SK-N-SH treated with all-trans-retinoic acid at 6 μM for 48 hours (cell line): Measurements from ENCODE around the gene ZBTB40.

ENCODE experiments used
- ATAC-seq: fragments of 200-7000 bp; cut with Tn5 transposase; 3 replicates; pipeline ENCODE4 v1.9.1; 2020; ENCODE audit warnings: mild to moderate bottlenecking, moderate library complexity
- ARNTL ChIP-seq: fragments of 450-650 bp; formaldehyde crosslinking; IDR thresholded peaks from 2 replicates; pipeline ENCODE4 v1.5.0; 2020; ENCODE audit warnings: low read depth, mild to moderate bottlenecking, moderate library complexity, borderline replicate concordance
- BACH2 ChIP-seq: fragments of 250-450 bp; sonication (Bioruptor Pico); IDR thresholded peaks from 2 replicates; pipeline ENCODE4 v1.9.0; 2021; ENCODE audit warnings: mild to moderate bottlenecking, borderline replicate concordance
- CREB5 ChIP-seq: fragments of 250-450 bp; sonication (Bioruptor Pico); IDR thresholded peaks from 2 replicates; pipeline ENCODE4 v1.5.1; 2020; ENCODE audit warnings: low read depth, mild to moderate bottlenecking, moderate library complexity
- CSDC2 ChIP-seq: fragments of 250-450 bp; sonication (Bioruptor Pico); IDR thresholded peaks from 2 replicates; pipeline ENCODE4 v1.5.0; 2020; ENCODE audit warnings: mild to moderate bottlenecking, moderate library complexity
- ESRRG ChIP-seq: fragments of 250-450 bp; sonication (Bioruptor Pico); IDR thresholded peaks from 2 replicates; pipeline ENCODE4 v1.6.1; 2021; ENCODE audit warnings: mild to moderate bottlenecking
- GLIS3 ChIP-seq: fragments of 250-450 bp; sonication (Bioruptor Pico); IDR thresholded peaks from 2 replicates; pipeline ENCODE4 v1.5.0; 2020; ENCODE audit warnings: mild to moderate bottlenecking, moderate library complexity
- ISL1 ChIP-seq: fragments of 250-450 bp; sonication (Bioruptor Pico); IDR thresholded peaks from 2 replicates; pipeline ENCODE4 v2.1.2; 2022; ENCODE audit warnings: mild to moderate bottlenecking, moderate library complexity
- OSR1 ChIP-seq: fragments of 250-450 bp; sonication (Bioruptor Pico); IDR thresholded peaks from 2 replicates; pipeline ENCODE4 v1.8.0; 2022; ENCODE audit warnings: moderate library complexity, mild to moderate bottlenecking, inconsistent platforms
- POU6F1 ChIP-seq: fragments of 250-450 bp; sonication (Bioruptor Pico); IDR thresholded peaks from 2 replicates; pipeline ENCODE4 v1.8.0; 2021; ENCODE audit warnings: low read depth, mild to moderate bottlenecking, moderate library complexity, borderline replicate concordance
- PPARA ChIP-seq: fragments of 250-450 bp; sonication (Bioruptor Pico); IDR thresholded peaks from 2 replicates; pipeline ENCODE4 v1.5.0; 2020; ENCODE audit warnings: mild to moderate bottlenecking, borderline replicate concordance
- RARB ChIP-seq: fragments of 250-450 bp; sonication (Bioruptor Pico); IDR thresholded peaks from 2 replicates; pipeline ENCODE4 v1.8.0; 2021; ENCODE audit warnings: mild to moderate bottlenecking, moderate library complexity
- TCF4 ChIP-seq: fragments of 250-450 bp; sonication (Bioruptor Pico); IDR thresholded peaks from 2 replicates; pipeline ENCODE4 v1.8.0; 2021; ENCODE audit warnings: mild to moderate bottlenecking, moderate library complexity, borderline replicate concordance
- TOX ChIP-seq: fragments of 250-450 bp; sonication (Bioruptor Pico); IDR thresholded peaks from 2 replicates; pipeline ENCODE4 v1.8.0; 2021; ENCODE audit warnings: mild to moderate bottlenecking, moderate library complexity, borderline replicate concordance
- ZC3H10 ChIP-seq: fragments of 250-450 bp; sonication (Bioruptor Pico); IDR thresholded peaks from 2 replicates; pipeline ENCODE4 v1.5.1; 2021; ENCODE audit warnings: mild to moderate bottlenecking, moderate library complexity
- ZFP3 ChIP-seq: fragments of 250-450 bp; sonication (Bioruptor Pico); IDR thresholded peaks from 2 replicates; pipeline ENCODE4 v1.5.0; 2020; ENCODE audit warnings: mild to moderate bottlenecking, moderate library complexity
- ZFP30 ChIP-seq: fragments of 450-650 bp; formaldehyde crosslinking; IDR thresholded peaks from 2 replicates; pipeline ENCODE4 v1.5.0; 2022; ENCODE audit warnings: mild to moderate bottlenecking, moderate library complexity
- ZNF565 ChIP-seq: fragments of 450-650 bp; formaldehyde crosslinking; conservative IDR thresholded peaks from 2 replicates; pipeline ENCODE4 v1.5.0; 2020; ENCODE audit warnings: low read depth, mild to moderate bottlenecking, moderate library complexity
- ZNF70 ChIP-seq: fragments of 450-650 bp; formaldehyde crosslinking; IDR thresholded peaks from 2 replicates; pipeline ENCODE4 v1.5.0; 2020; ENCODE audit warnings: mild to moderate bottlenecking, moderate library complexity
- TF ChIP-seq, protein P1 (sequence below): fragments of 250-450 bp; sonication (Bioruptor Pico); IDR thresholded peaks from 2 replicates; pipeline ENCODE4 v1.8.0; 2020; ENCODE audit warnings: mild to moderate bottlenecking, moderate library complexity, borderline replicate concordance

Gene ZBTB40

GRCh38 chr1:22562584-22563583, 111.2 kb downstream of the ZBTB40 start, which contains the start of gene EPHA8:
TSS of gene EPHA8 (plus strand) at chr1:22563489. CDS start at chr1:22563636, 147 bp downstream.
- no peak for ATAC-seq
- no peak for TF ChIP-seq POU6F1
- no peak for TF ChIP-seq CSDC2 (CRISPR knock-in tag)
- no peak for TF ChIP-seq TOX (CRISPR knock-in tag)
- TF ChIP-seq ISL1 (CRISPR knock-in tag), result no peak

- no peak for ATAC-seq
- no peak for TF ChIP-seq ESRRG (CRISPR knock-in tag)
- no peak for TF ChIP-seq ARNTL
Measured at GRCh38 chr1:22563671-22564602, 112.3 kb downstream of the ZBTB40 start.

- ATAC-seq, result no peak
- TF ChIP-seq, protein P1, sequence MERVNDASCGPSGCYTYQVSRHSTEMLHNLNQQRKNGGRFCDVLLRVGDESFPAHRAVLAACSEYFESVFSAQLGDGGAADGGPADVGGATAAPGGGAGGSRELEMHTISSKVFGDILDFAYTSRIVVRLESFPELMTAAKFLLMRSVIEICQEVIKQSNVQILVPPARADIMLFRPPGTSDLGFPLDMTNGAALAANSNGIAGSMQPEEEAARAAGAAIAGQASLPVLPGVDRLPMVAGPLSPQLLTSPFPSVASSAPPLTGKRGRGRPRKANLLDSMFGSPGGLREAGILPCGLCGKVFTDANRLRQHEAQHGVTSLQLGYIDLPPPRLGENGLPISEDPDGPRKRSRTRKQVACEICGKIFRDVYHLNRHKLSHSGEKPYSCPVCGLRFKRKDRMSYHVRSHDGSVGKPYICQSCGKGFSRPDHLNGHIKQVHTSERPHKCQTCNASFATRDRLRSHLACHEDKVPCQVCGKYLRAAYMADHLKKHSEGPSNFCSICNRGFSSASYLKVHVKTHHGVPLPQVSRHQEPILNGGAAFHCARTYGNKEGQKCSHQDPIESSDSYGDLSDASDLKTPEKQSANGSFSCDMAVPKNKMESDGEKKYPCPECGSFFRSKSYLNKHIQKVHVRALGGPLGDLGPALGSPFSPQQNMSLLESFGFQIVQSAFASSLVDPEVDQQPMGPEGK (CRISPR knock-in tag), result no peak
- TF ChIP-seq PPARA (CRISPR knock-in tag), result no peak
- no peak for TF ChIP-seq ESRRG (CRISPR knock-in tag)
- TF ChIP-seq ZC3H10 (CRISPR knock-in tag), result no peak
- TF ChIP-seq CSDC2 (CRISPR knock-in tag), result no peak
- TF ChIP-seq OSR1 (CRISPR knock-in tag), result no peak
- TF ChIP-seq CREB5 (CRISPR knock-in tag), result no peak
- no peak for TF ChIP-seq ISL1 (CRISPR knock-in tag)
- no peak for TF ChIP-seq ZNF565 (CRISPR knock-in tag)
- TF ChIP-seq ZNF70 (CRISPR knock-in tag), result no peak
- TF ChIP-seq ZFP30 (CRISPR knock-in tag), result no peak
- TF ChIP-seq TOX (CRISPR knock-in tag), result no peak
- no peak for TF ChIP-seq ARNTL
- no peak for TF ChIP-seq BACH2 (CRISPR knock-in tag)
- TF ChIP-seq TCF4 (CRISPR knock-in tag), result no peak
- TF ChIP-seq ZFP3 (CRISPR knock-in tag), result no peak
- TF ChIP-seq GLIS3, result no peak
- no peak for TF ChIP-seq POU6F1
Measured at GRCh38 chr1:22566161-22566560, 114.5 kb downstream of the ZBTB40 start.

DNA sequence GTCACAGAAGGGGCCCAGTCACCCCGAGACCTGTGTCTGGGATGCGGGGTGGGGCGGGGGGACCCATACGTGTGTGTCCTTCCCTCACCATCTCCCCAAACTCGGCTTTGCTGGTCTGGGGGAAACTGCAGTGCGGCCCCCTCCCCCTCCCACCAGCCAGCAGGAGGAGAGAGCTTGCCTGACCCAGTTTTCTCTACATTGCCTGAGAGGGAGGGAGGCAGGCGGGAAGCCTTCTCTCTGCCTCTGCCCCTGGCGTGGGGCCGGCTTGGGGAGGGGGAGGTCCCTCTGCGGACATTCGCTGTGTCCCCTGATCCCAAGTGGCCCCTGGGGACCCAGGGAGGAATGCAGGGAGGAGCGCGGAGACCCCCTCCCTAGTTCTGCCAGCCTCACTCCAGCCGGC, 115.5 kb downstream of the ZBTB40 start:
- TF ChIP-seq PPARA (CRISPR knock-in tag) (no peak), RARB (CRISPR knock-in tag) (no peak), ISL1 (CRISPR knock-in tag) (no peak), ZFP30 (CRISPR knock-in tag) (no peak), ZC3H10 (CRISPR knock-in tag) (no peak), ESRRG (CRISPR knock-in tag) (no peak)
- ATAC-seq, result no peak
